Measurements from ENCODE around the gene ODF4. TPM values are rescaled to one million over a fixed set of nuclear protein-coding genes. Genes with fewer than 3 reads are reported as not detected.

The ODF4 gene
- total and polyA plus RNA-seq, 9 donors = not detected

DNA sequence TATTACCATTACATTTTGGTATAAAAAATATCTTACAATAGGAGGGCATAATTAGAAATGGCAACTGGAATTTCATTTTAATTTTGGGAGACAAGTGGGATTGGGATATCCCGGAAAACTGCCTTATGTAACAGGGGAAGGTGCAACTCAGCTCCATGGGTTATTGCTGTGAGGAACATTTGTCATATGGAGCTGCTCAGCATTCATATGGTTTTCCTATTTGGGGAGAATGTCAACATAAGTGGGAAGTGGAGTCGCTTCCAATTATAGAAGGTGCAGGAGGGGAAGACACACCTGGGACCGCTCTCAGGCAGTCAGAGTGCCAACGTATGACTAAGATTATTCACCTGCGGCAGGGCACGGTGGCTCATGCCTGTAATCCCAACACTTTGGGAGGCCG lies 10.7 kb downstream of the ODF4 start:
- intact Hi-C loops (cut with DNase I) = no loop called here

DNA sequence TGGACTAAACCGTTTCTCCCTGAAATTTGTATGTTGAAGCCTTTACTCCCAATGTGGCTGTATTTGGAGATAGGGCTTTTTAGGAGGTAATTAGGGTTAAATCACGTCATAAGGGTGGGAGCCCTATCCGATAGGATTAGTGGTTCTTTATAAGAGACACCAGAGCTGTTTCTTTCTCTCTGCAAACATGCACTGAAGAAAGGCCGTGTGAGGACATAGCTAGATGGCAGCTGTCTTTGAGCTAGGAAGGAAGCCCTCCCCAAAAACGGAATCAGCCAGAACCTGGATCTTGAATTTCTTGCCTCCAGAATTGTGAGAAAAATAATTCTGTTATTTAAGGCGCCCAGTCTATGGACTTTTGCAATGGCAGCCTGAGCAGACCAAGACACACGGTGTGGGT lies 14.1 kb downstream of the ODF4 start:
- DNase-seq = no peak
- H3K27ac ChIP-seq = no peak overlapping the region
- TF ChIP-seq CTCF (IDR thresholded peaks at IDR 0.05) (no peak), EP300 (IDR thresholded peaks at IDR 0.05) (no peak), POLR2A (IDR thresholded peaks at IDR 0.05) (no peak)
- no peaks in the 10 kb centered on the region for H3K4me1 ChIP-seq (ENCODE audit: insufficient read depth)
- no peaks in the 10 kb centered on the region for H3K36me3 ChIP-seq
- WGBS, 3 donors = 75 to 83% (median 76%) methylated on average over 7 of the region's 7 CpGs
- H3K4me3 ChIP-seq = no peak overlapping the region
- intact Hi-C loops (cut with DNase I) = no loop called here
- no peaks in the 10 kb centered on the region for H3K27me3 ChIP-seq
- H3K9me3 ChIP-seq = no peaks in the 10 kb centered on the region

More for the DNA sequence above, 10.7 kb downstream of the ODF4 start:
- Histone ChIP-seq H3K4me1 (ENCODE audit: insufficient read depth) (no peaks in the 10 kb centered on the region), H3K36me3 (no peaks in the 10 kb centered on the region), H3K27ac (no peak overlapping the region), H3K4me3 (no peak overlapping the region), H3K27me3 (no peaks in the 10 kb centered on the region), H3K9me3 (no peaks in the 10 kb centered on the region)
- TF ChIP-seq EP300 (IDR thresholded peaks at IDR 0.05) = no peak
- TF ChIP-seq CTCF (IDR thresholded peaks at IDR 0.05) = no peak
- TF ChIP-seq POLR2A (IDR thresholded peaks at IDR 0.05) = no peak
- DNase-seq = no peak
- WGBS, 3 donors = 76 to 84% (median 80%) methylated on average over 7 of the region's 7 CpGs

DNA sequence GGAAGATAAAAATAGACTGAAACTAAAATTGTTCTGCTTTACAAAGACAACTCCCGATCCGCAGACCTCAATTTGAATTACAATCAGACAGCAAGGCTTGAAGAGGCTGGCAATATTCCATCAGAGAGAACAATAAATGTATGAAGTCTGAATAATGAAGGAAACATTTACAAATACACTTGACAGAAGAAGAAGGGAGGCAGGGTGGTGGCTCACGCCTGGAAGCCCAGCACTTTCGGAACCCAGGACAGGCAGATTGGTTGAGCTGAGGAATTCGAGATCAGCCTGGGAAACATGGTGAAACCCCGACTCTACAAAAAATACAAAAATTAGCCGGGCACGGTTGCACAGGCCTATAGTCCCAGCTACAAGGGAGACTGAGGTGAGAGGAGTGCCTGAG lies 14.6 kb downstream of the ODF4 start:
- intact Hi-C loops (cut with DNase I) = no loop called here
- Histone ChIP-seq H3K27me3 (no peaks in the 10 kb centered on the region), H3K9me3 (no peaks in the 10 kb centered on the region), H3K36me3 (no peaks in the 10 kb centered on the region), H3K27ac (no peak overlapping the region), H3K4me3 (no peak overlapping the region), H3K4me1 (ENCODE audit: insufficient read depth) (no peaks in the 10 kb centered on the region)
- WGBS, 3 donors = 72 to 75% (median 73%) methylated on average over 8 of the region's 8 CpGs
- DNase-seq = no peak
- TF ChIP-seq POLR2A (IDR thresholded peaks at IDR 0.05) = no peak

GRCh38 chr17:8357910-8358309 lies 18.3 kb downstream of the ODF4 start:
- 93 to 98% (median 93%) methylated on average over 3 of the region's 3 CpGs for WGBS, 3 donors
- H3K36me3 ChIP-seq = no peaks in the 10 kb centered on the region
- no peaks in the 10 kb centered on the region for H3K4me1 ChIP-seq (ENCODE audit: insufficient read depth)
- DNase-seq = no peak
- H3K4me3 ChIP-seq = no peak overlapping the region
- TF ChIP-seq POLR2A (IDR thresholded peaks at IDR 0.05) (no peak), EP300 (IDR thresholded peaks at IDR 0.05) (no peak), CTCF (IDR thresholded peaks at IDR 0.05) (no peak)
- H3K27me3 ChIP-seq = no peaks in the 10 kb centered on the region
- H3K9me3 ChIP-seq = no peaks in the 10 kb centered on the region
- H3K27ac ChIP-seq = no peak overlapping the region
- intact Hi-C loops (cut with DNase I) = no loop called here

DNA sequence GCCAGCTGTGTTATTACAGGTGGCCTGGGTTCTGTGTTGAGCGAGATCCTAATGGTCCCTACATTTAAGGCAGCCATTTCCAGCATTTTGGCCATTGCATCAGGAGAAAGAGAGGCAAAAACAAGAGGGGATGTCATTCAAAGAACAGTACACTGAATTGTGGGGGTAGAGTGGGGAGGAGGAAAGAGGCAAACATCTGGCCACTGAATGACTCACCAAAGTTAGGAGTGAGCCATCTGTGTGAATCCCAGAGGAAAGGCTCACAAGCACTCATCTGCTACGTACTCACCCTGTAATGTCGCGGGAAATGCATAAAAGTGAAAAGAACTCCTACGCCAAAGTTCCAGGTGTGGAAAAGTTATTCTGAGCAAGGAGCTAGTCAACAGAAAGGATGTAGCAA lies 20.1 kb downstream of the ODF4 start:
- Histone ChIP-seq H3K27me3 (no peaks in the 10 kb centered on the region), H3K36me3 (no peaks in the 10 kb centered on the region), H3K4me3 (no peak overlapping the region), H3K27ac (no peak overlapping the region), H3K4me1 (ENCODE audit: insufficient read depth) (no peaks in the 10 kb centered on the region), H3K9me3 (no peaks in the 10 kb centered on the region)
- no peak for DNase-seq
- TF ChIP-seq CTCF (IDR thresholded peaks at IDR 0.05) (no peak), POLR2A (IDR thresholded peaks at IDR 0.05) (no peak), EP300 (IDR thresholded peaks at IDR 0.05) (no peak)
- WGBS, 3 donors = 45 to 49% (median 49%) methylated on average over 5 of the region's 5 CpGs
- intact Hi-C loops (cut with DNase I) = no loop called here

Data from ovary (tissue), 9 donors.